NCI-H524 treated with DMSO at 0.1 percent for 48 hours (cell line): ENCODE data around the gene ABI2.

Experiments
- DNase-seq: peaks from one replicate; lab custom pipeline; 2025; lab: John Stamatoyannopoulos, UW

The ABI2 gene

DNA sequence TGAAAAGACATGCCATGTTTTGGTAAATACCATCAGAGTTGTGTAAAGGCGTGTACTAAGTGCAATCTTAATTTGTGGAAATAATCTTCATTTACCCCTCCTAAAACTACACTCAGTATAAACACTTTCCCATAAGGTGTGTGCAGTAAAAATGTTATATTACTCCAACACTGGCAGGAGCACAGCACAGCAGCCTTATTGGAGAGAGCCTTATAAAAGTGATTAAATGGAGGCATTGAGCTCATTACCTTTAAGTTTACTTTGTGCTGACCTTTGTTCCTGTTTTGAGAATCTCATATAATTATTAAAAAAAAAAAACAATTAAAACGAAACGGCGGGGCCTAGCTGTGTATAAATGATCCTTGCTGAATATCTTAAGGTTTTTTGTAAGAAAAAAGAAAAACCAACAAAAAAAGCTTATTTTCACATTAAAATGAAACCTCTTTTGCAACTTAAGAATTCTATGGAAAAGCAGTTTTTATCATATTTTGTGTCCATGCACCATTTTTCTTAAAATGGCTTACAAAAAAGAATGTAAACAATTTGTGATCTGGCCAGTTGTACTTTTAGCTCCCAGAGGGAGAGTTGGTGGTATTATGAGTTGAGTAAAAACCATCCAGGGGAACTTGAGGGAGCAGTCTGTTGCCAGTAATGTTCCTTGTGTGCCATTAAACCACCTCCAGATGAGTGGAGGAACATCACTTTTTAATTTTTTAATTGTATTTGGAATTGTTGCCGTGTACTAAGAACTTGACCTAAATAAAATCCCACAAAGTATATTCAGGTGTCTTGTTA, 103.4 kb downstream of the ABI2 start:
- no peak for DNase-seq

DNA sequence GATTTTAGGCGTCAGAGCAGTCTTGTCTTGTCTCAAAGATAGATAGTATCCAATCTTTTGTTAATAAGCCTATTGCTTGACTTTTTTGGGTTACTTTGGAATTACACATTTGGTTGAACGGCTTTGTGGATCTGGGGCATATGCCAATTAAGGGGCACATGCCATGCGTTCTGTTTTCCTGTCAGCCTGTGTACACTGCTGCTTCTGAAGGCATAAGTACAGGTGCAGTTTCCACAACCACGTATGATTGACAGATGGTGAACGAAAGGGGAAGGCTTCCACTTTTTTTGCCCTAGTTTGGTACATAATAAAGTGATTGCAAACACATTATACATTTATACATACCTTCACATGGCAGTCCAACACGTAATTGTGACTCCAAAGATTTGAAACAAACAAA, 104.6 kb downstream of the ABI2 start:
- no peak for DNase-seq

DNA sequence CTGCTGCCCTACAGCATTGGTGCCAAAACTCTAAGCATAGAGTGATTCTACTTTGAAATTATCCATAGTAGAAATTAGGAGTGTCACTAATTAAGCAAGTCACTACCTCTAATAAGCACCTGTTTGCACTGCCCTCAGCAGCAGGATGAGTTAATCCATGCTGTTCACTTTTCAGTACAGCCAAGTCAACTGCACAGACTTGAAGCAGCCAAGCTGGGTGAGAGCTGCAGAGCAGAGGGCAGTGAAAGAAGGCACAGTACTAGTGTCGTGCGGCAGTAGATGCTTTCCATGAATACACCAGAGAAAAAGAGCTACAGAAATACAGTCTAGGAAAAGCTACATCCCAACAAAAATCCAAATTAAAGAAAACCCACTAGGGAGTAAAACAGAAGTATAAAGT, 108.3 kb downstream of the ABI2 start:
- no peak for DNase-seq

GRCh38 chr2:203437511-203437910, 109.3 kb downstream of the ABI2 start:
- DNase-seq, result no peak

DNA sequence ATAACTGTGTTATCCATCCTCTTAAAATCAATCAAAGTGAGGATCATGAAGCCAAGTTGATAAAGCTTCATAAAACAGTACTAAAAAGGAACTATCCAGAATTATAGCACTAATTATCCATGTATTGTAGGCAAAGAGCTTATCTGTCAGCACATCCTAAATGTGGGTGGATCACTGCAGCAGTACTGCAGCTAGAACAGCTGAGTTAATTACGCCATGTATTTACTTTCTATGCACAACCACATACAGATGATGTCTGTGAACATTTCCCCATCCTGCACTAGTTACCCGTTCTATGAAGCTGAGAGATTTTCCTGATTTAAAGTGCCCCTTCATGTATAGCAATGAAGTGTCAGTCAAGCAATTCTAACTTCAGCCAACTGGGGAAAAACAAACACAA, 110.3 kb downstream of the ABI2 start:
- no peak for DNase-seq

GRCh38 chr2:203440671-203441070, 112.5 kb downstream of the ABI2 start:
- no peak for DNase-seq

DNA sequence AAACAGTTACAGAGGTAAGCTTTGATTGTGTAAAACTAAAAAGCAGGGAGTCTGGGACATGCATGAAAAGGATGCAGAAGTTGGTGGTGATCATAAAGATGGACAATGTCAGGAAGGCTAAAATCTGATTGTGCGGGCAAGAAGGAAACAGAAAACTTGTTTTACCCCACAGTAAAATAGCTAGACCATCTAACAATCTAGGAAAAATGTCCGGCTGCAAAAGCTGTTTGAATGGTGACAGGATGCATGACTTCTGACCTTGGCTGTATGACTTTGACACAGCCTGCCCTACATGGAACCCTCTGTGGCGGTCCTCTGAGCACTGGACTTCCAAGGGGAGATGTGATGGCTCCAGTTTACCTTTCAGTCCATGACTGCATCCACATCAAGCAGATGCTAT, 113.3 kb downstream of the ABI2 start:
- no peak for DNase-seq

DNA sequence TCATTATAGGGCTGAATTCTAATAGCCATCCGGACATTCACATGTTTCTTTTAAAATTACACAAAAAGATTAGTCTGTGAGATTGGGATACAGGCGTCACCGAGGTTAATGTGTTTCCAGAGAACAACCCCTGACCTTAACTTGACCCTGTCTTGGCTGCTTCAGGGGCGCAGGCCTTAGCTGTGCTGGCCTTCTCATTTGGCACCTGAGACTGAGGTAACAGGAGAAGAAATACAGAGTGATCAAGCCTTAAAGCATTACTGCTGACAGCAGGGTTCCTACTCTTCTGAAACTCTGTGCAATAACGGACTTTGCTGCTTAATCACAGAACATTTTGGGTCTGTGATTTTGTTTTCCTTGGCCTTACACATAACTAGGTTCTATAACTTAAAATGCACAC, 114.3 kb downstream of the ABI2 start:
- no peak for DNase-seq

GRCh38 chr2:203444738-203445137, 116.5 kb downstream of the ABI2 start:
- no peak for DNase-seq

DNA sequence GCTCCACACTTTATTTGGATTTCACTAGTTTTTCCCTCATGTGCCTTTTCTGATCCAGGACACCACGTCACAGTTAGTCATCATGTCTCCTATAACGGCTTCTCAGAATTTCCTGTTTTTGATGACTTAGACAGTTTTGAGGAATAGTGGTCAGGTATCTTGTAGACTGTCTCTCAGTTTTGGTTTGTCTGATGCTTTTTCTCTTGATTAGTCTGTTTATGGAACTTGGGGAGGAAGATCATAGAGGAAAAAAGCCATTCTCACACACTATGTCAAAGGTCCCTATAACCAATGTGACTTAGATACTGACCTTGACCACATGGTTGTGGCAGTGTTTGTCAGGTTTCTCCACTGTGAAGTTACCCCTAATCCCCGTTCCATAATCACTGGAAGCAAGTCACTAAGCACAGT, 117.9 kb downstream of the ABI2 start:
- no peak for DNase-seq

- no peak for DNase-seq
Observed at GRCh38 chr2:203446780-203447179, 118.6 kb downstream of the ABI2 start.

GRCh38 chr2:203450561-203450960, 122.4 kb downstream of the ABI2 start:
- DNase-seq, result no peak

- no peak for DNase-seq
Observed at GRCh38 chr2:203451011-203451410, 122.8 kb downstream of the ABI2 start.

GRCh38 chr2:203451689-203452088, 123.5 kb downstream of the ABI2 start:
- DNase-seq, result no peak

DNA sequence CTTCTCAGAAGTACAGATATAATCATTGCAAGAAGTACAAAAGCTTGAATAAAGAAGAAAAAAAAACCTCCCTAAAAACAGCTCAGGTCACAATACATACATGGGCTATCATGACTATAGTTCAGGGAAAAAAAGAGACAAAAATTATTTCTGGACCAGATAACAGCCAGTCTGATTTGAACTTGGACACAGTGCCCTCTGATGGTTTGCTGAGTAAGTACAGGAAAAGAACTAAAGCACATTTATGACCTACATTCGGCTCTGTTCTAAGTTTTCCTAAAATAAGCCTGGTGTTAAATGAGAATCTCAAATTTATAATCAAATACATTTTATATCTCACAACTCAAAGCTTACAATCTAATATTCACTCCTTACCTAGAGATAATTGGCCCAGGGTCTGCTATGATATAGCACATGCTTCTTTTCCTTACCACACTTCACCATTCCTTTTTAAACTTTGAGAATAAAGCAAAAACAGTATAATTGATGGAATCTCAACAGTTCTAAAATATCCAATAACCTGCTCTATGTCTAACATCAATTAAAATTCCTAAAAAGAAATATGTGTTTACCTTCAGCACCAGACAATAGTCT, 125.8 kb downstream of the ABI2 start:
- DNase-seq, result no peak

- DNase-seq, result no peak
Observed at GRCh38 chr2:203455209-203455608, 127.0 kb downstream of the ABI2 start.

DNA sequence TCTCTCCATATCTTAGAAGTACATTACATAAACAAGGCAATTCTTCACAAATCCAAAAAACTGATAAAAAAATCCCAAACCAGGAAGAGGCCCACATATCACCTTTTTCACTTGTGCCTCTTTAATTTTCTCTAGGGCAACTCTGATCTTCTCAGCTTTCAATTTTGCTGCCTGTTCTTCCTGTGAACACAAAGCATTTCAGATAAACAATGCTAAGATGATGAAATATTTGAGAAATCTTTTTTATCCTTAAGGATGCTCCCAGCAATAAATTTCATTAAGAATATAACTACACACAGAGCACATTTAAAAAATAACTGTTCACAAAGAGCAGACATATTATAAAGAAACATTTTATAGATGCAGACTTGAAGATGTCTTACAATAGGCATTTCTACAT, 133.6 kb downstream of the ABI2 start:
- no peak for DNase-seq

DNA sequence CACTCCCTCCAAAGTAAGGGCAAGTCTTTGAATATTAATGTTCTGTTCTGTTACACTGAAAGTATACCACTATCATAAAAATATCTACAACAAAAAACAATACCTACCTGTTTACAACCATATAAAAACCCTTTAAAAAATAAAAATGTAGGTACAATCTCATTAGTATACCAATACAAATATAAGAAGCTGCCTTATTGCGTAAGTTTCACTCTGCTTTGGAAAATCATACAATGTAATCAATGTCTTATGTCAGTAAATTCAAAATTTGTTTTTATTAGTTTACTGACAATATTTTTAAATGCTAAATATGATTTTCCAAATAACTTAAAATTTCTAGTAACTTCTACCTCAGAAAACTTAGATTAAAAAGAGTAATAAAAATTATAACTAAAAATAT, 134.1 kb downstream of the ABI2 start:
- no peak for DNase-seq

GRCh38 chr2:203463266-203463678, 135.1 kb downstream of the ABI2 start:
- no peak for DNase-seq

DNA sequence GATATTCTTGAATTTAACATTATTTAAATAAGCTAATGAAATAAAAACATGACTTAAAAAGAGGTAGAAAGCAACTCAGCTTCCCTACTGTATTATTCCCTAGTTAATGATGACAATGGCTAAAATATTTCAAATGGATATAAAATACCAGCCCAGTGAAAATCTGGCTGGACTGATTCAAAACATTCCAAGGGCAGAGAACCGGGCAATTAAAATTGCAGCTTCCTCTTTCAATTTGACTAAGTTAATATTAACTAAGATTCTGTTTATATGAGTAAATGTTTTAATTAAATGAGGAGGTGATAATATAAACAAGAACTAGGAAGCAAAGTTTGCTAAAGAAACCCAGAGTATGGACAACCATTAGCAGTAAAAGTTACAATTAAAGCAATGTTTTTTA, 141.4 kb downstream of the ABI2 start:
- DNase-seq, result no peak

- no peak for DNase-seq
Observed at GRCh38 chr2:203470371-203470770, 142.2 kb downstream of the ABI2 start.

DNA sequence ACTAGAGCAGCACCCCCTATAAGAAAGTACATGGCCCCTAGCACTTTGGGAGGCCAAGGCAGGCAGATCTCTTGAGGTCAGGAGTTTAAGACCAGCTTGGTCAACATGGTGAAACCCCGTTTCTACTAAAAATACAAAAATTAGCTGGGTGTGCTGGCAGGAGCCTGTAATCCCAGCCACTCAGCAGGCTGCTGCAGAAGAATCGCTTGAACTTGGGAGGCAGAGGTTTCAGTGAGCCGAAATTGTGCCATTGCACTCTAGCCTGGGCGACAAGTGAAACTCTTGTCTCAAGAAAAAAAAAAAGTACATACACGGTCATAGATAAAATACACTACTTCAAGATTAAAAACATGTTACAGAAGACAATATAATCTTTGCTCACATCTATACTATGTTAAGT, 143.1 kb downstream of the ABI2 start:
- DNase-seq, result no peak

DNA sequence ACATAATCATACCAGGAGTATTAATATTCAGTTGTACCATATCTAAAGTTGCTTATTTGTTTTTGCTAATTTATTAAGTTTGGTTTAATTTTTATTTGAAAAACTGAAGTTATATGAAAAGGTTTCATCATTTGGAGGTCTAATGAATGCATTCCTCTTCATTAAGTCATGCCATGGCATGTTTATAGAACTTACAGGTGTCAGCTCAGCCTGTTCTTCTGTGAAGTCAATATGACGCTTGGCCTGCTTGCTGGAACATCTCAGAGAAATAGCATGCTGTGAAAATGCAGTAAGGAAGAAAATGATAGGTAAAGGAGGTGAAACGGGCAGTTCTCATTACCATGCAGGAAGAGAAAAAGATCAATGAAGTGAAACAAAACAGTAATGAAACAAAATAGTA, 148.7 kb downstream of the ABI2 start:
- DNase-seq, result no peak

- no peak for DNase-seq
Observed at GRCh38 chr2:203480623-203481022, 152.4 kb downstream of the ABI2 start.
